MM.1S (cell line): ENCODE data around the gene UBE3A.

Experiments used
- DNase-seq: peaks from one replicate; pipeline ENCODE4 v3.0.0-alpha.2; 2015
- H2AFZ ChIP-seq: fragments of 300-600 bp; sonication (generic); 2 replicates; pipeline ENCODE4 v1.6.0; 2016; ENCODE audit warnings: antibody characterized with exemption, low read length
- H3F3A ChIP-seq: fragments of 300-600 bp; sonication (generic); 2 replicates; pipeline ENCODE4 v1.6.1; 2016; ENCODE audit warnings: mild to moderate bottlenecking, antibody characterized with exemption, low read length, moderate library complexity, mixed read lengths; ENCODE audit not compliant: insufficient read depth
- H3K27ac ChIP-seq: fragments of 300-600 bp; sonication (generic); 2 replicates; pipeline ENCODE4 v1.5.1; 2016; ENCODE audit warnings: mild to moderate bottlenecking, low read length
- H3K27me3 ChIP-seq: fragments of 300-600 bp; sonication (generic); replicated peaks from 2 replicates; pipeline ENCODE4 v1.6.0; 2016; ENCODE audit warnings: low read length; ENCODE audit not compliant: insufficient read depth
- H3K36me3 ChIP-seq: fragments of 300-600 bp; sonication (generic); replicated peaks from 2 replicates; pipeline ENCODE4 v1.6.1; 2016; ENCODE audit warnings: mild to moderate bottlenecking, low read length, mixed read lengths; ENCODE audit not compliant: insufficient read depth
- H3K4me1 ChIP-seq: fragments of 300-600 bp; sonication (generic); 2 replicates; pipeline ENCODE4 v1.6.1; 2016; ENCODE audit warnings: low read length, mixed read lengths
- H3K4me2 ChIP-seq: fragments of 300-600 bp; sonication (generic); 2 replicates; pipeline ENCODE4 v1.6.0; 2016; ENCODE audit warnings: low read depth, low read length
- H3K4me3 ChIP-seq: fragments of 300-600 bp; sonication (generic); 2 replicates; pipeline ENCODE4 v1.5.1; 2016; ENCODE audit warnings: low read length, mixed read lengths
- H3K79me2 ChIP-seq: fragments of 300-600 bp; sonication (generic); 2 replicates; pipeline ENCODE4 v1.6.1; 2016; ENCODE audit warnings: mixed run types, low read length, mixed read lengths
- H3K9ac ChIP-seq: fragments of 300-600 bp; sonication (generic); 2 replicates; pipeline ENCODE4 v1.6.1; 2016; ENCODE audit warnings: low read length, mixed read lengths
- H3K9me2 ChIP-seq: fragments of 300-600 bp; sonication (generic); replicated peaks from 2 replicates; pipeline ENCODE4 v1.6.1; 2016; ENCODE audit warnings: mild to moderate bottlenecking, low read length, mixed read lengths; ENCODE audit not compliant: insufficient read depth
- H3K9me3 ChIP-seq: fragments of 300-600 bp; sonication (generic); replicated peaks from 2 replicates; pipeline ENCODE4 v1.6.1; 2016; ENCODE audit warnings: mild to moderate bottlenecking, low read length, mixed read lengths; ENCODE audit not compliant: insufficient read depth
- H4K20me1 ChIP-seq: fragments of 300-600 bp; sonication (generic); 2 replicates; pipeline ENCODE4 v1.6.1; 2016; ENCODE audit warnings: mild to moderate bottlenecking, low read length, moderate library complexity, mixed read lengths; ENCODE audit not compliant: insufficient read depth
- CTCF ChIP-seq: fragments of 300-600 bp; sonication (generic); IDR thresholded peaks from 2 replicates; pipeline ENCODE4 v1.5.1; 2016; ENCODE audit warnings: antibody characterized with exemption, low read length, mixed read lengths
- EZH2 ChIP-seq: fragments of 300-600 bp; sonication (generic); optimal IDR thresholded peaks from 2 replicates; pipeline ENCODE3; 2017; ENCODE audit warnings: low read depth, mild to moderate bottlenecking, antibody characterized with exemption, low read length, mixed read lengths
- EZH2phosphoT487 ChIP-seq: fragments of 300-600 bp; sonication (generic); IDR thresholded peaks from 2 replicates; pipeline ENCODE4 v1.6.1; 2018; ENCODE audit warnings: antibody characterized with exemption, low read length

Gene UBE3A

GRCh38 chr15:25402342-25402741 lies 36.5 kb downstream of the UBE3A start:
- Histone ChIP-seq H3F3A (no peaks in the 10 kb centered on the region), H3K9ac (no peak overlapping the region), H3K4me1 (peaks cover 34% of the 10 kb centered on the region), H4K20me1 (no peaks in the 10 kb centered on the region), H3K27me3 (no peaks in the 10 kb centered on the region), H3K4me2 (no peak overlapping the region), H3K9me3 (no peaks in the 10 kb centered on the region), H3K4me3 (no peak overlapping the region), H3K27ac (no peak overlapping the region), H3K9me2 (no peaks in the 10 kb centered on the region), H2AFZ (no peak overlapping the region), H3K36me3 (peaks cover 17% of the 10 kb centered on the region; the same call in 1 of the 2 replicates), H3K79me2 (peaks cover 83% of the 10 kb centered on the region)
- TF ChIP-seq EZH2phosphoT487 (no peak), CTCF (no peak), EZH2 (no peak)
- no peak for DNase-seq

GRCh38 chr15:25401501-25401900 lies 37.3 kb downstream of the UBE3A start:
- Histone ChIP-seq H3F3A (no peaks in the 10 kb centered on the region), H2AFZ (no peak overlapping the region), H3K4me2 (no peak overlapping the region), H3K27ac (no peak overlapping the region), H3K9ac (no peak overlapping the region), H3K4me3 (no peak overlapping the region), H3K9me3 (no peaks in the 10 kb centered on the region), H3K79me2 (peaks cover 82% of the 10 kb centered on the region), H3K36me3 (peaks cover 17% of the 10 kb centered on the region; the same call in 1 of the 2 replicates), H3K27me3 (no peaks in the 10 kb centered on the region), H3K4me1 (peaks cover 28% of the 10 kb centered on the region), H4K20me1 (no peaks in the 10 kb centered on the region), H3K9me2 (no peaks in the 10 kb centered on the region)
- TF ChIP-seq EZH2 = no peak
- no peak for TF ChIP-seq EZH2phosphoT487
- TF ChIP-seq CTCF = no peak
- DNase-seq = no peak

- H2AFZ ChIP-seq = no peak overlapping the region
- no peaks in the 10 kb centered on the region for H3K9me3 ChIP-seq
- no peak for DNase-seq
- H3K79me2 ChIP-seq = peaks cover 71% of the 10 kb centered on the region
- no peak for TF ChIP-seq CTCF
- TF ChIP-seq EZH2phosphoT487 = no peak
- no peak for TF ChIP-seq EZH2
- H3K4me1 ChIP-seq = peaks cover 5% of the 10 kb centered on the region; the same call in 1 of the 2 replicates
- no peak overlapping the region for H3K27ac ChIP-seq
- H3K4me3 ChIP-seq = no peak overlapping the region
- H4K20me1 ChIP-seq = no peaks in the 10 kb centered on the region
- peaks cover 9% of the 10 kb centered on the region; the same call in 1 of the 2 replicates for H3K36me3 ChIP-seq
- no peaks in the 10 kb centered on the region for H3K27me3 ChIP-seq
- H3K4me2 ChIP-seq = no peak overlapping the region
- H3F3A ChIP-seq = no peaks in the 10 kb centered on the region
- H3K9ac ChIP-seq = no peak overlapping the region
- no peaks in the 10 kb centered on the region for H3K9me2 ChIP-seq
Measured at GRCh38 chr15:25397100-25397499, 41.7 kb downstream of the UBE3A start.
